ENCODE data around the gene KPNA2. TPM values are rescaled to one million over a fixed set of nuclear protein-coding genes. Genes with fewer than 3 reads are reported as not detected.
"Not testable (repeated sequence)": the region's sequence is repeated elsewhere in the genome, so short reads cannot be mapped to it uniquely, and the experiment has no call there.

KPNA2 gene
- total RNA-seq, 5 donors from 2014 or later (not counting 1 experiment from before 2014, with no cell fraction given), result 10.1 to 58.1 (median 13.9) TPM

- DNase-seq, result no peak
- peaks cover 17 to 19% of the 10 kb centered on the region in 2 donors for H3K27me3 Mint-ChIP-seq
- Histone ChIP-seq H3K4me3 (ENCODE audit: control insufficient read depth in 1 of 2, extremely low read depth in 1 of 2, low read length in 1 of 2) (peak overlapping the region; percentile 50 to 85), H3K36me3 (ENCODE audit: control insufficient read depth in 2 of 2, extremely low read depth in 1 of 2, insufficient read depth in 1 of 2, low read length in 1 of 2) (no peaks in the 10 kb centered on the region), H3K9me3 (no peaks in the 10 kb centered on the region), H3K4me1 (ENCODE audit: control insufficient read depth in 1 of 2, extremely low read depth in 1 of 2, insufficient read depth in 2 of 2, low read length in 2 of 2) (peaks cover 11 to 34% of the 10 kb centered on the region in 2 experiments), H3K27me3 (replicated peaks in 1 of 2; ENCODE audit: control insufficient read depth in 2 of 2, extremely low read depth in 1 of 2, insufficient read depth in 2 of 2, low read length in 1 of 2) (peaks cover 5 to 23% of the 10 kb centered on the region in 2 experiments), H3K27ac (ENCODE audit: low read length) (no peak overlapping the region)
- POLR2A ChIA-PET, result no interaction called here
- CTCF ChIA-PET, result interaction anchor here in 1 of 2 donors (0.6 kb wide), 1 partner anchor 737 kb away, joined by 9 read pairs; no protein-coding TSS in a partner anchor
- no peaks in the 10 kb centered on the region for H3K9me3 Mint-ChIP-seq
- ATAC-seq (replicated peaks in 1 of 4), result no peak
- peak overlapping the region; percentile 78 to 95 (median 80) for H3K4me3 Mint-ChIP-seq
- H3K27ac Mint-ChIP-seq, result no peak overlapping the region
- WGBS (ENCODE audit: insufficient coverage), result no CpG with 5 or more reads among the region's 9 CpGs
- H3K4me1 Mint-ChIP-seq, result peaks cover 25 to 35% (median 33%) of the 10 kb centered on the region in 3 donors
- no peaks in the 10 kb centered on the region for H3K36me3 Mint-ChIP-seq
Observed at GRCh38 chr17:67994817-67995569, 40.5 kb upstream of the KPNA2 start.

- peak overlapping the region; percentile 50 to 85 for H3K4me3 ChIP-seq (ENCODE audit: control insufficient read depth in 1 of 2, extremely low read depth in 1 of 2, low read length in 1 of 2)
Observed at GRCh38 chr17:67995570-67996263, 39.8 kb upstream of the KPNA2 start.

GRCh38 chr17:67996301-67997171 is 39.0 kb upstream of the KPNA2 start, which contains the start of gene C17orf58:
Gene C17orf58, minus strand, starts transcription at chr17:67996469. Its CDS starts 271 bp downstream, at chr17:67996198.
- WGBS (ENCODE audit: insufficient coverage), result 32% methylated on average over 17 of the region's 25 CpGs
- DNase-seq; ATAC-seq (replicated peaks in 1 of 4): not testable (repeated sequence)

More at GRCh38 chr17:67995570-67996263, 39.8 kb upstream of the KPNA2 start:
- H3K36me3 Mint-ChIP-seq, result no peaks in the 10 kb centered on the region
- peaks cover 25 to 35% (median 33%) of the 10 kb centered on the region in 3 donors for H3K4me1 Mint-ChIP-seq
- H3K4me3 Mint-ChIP-seq, result peak overlapping the region; percentile 78 to 95 (median 80)
- no peaks in the 10 kb centered on the region for H3K9me3 ChIP-seq
- POLR2A ChIA-PET, result no interaction called here
- H3K9me3 Mint-ChIP-seq, result no peaks in the 10 kb centered on the region
- peaks cover 5 to 23% of the 10 kb centered on the region in 2 experiments for H3K27me3 ChIP-seq (replicated peaks in 1 of 2; ENCODE audit: control insufficient read depth in 2 of 2, extremely low read depth in 1 of 2, insufficient read depth in 2 of 2, low read length in 1 of 2)
- no peak overlapping the region for H3K27ac Mint-ChIP-seq
- DNase-seq (peak in 8 of 35 experiments; percentile 6 to 32 (median 16)), ATAC-seq (replicated peaks in 1 of 4) (peak in 3 of 4 experiments; percentile 7 to 9 (median 8))
- H3K27ac ChIP-seq (ENCODE audit: low read length), result no peak overlapping the region
- peaks cover 11 to 34% of the 10 kb centered on the region in 2 experiments for H3K4me1 ChIP-seq (ENCODE audit: control insufficient read depth in 1 of 2, extremely low read depth in 1 of 2, insufficient read depth in 2 of 2, low read length in 2 of 2)
- CTCF ChIA-PET, result no interaction called here
- no peaks in the 10 kb centered on the region for H3K36me3 ChIP-seq (ENCODE audit: control insufficient read depth in 2 of 2, extremely low read depth in 1 of 2, insufficient read depth in 1 of 2, low read length in 1 of 2)
- peaks cover 17 to 19% of the 10 kb centered on the region in 2 donors for H3K27me3 Mint-ChIP-seq
- 2% methylated on average over 37 of the region's 43 CpGs for whole genome bisulfite sequencing (ENCODE audit: insufficient coverage)

GRCh38 chr17:67998466-67998865 is 37.1 kb upstream of the KPNA2 start:
- no peaks in the 10 kb centered on the region for H3K9me3 Mint-ChIP-seq
- CTCF ChIA-PET, result interaction anchor here (0.6 to 0.7 kb wide), 3 partner anchors 34 to 499 kb away, joined by 4 to 5 read pairs (median 4); no protein-coding TSS in a partner anchor
- 93% methylated on average over 2 of the region's 2 CpGs for WGBS (ENCODE audit: insufficient coverage)

More at GRCh38 chr17:67996301-67997171, 39.0 kb upstream of the KPNA2 start, which contains the start of gene C17orf58:
- Histone ChIP-seq H3K4me3 (ENCODE audit: control insufficient read depth in 1 of 2, extremely low read depth in 1 of 2, low read length in 1 of 2) (peak within 1 kb of the TSS; percentile 50 to 85), H3K27me3 (replicated peaks in 1 of 2; ENCODE audit: control insufficient read depth in 2 of 2, extremely low read depth in 1 of 2, insufficient read depth in 2 of 2, low read length in 1 of 2) (peaks cover 5 to 23% of the 10 kb centered on the region in 2 experiments), H3K4me1 (ENCODE audit: control insufficient read depth in 1 of 2, extremely low read depth in 1 of 2, insufficient read depth in 2 of 2, low read length in 2 of 2) (peaks cover 11 to 34% of the 10 kb centered on the region in 2 experiments)
- POLR2A ChIA-PET, result interaction anchor here in 1 of 2 donors (0.6 kb wide), 1 partner anchor 40 kb away, joined by 3 read pairs; no protein-coding TSS in a partner anchor
- peak within 1 kb of the TSS; percentile 78 to 95 (median 80) for H3K4me3 Mint-ChIP-seq
- H3K36me3 ChIP-seq (ENCODE audit: control insufficient read depth in 2 of 2, extremely low read depth in 1 of 2, insufficient read depth in 1 of 2, low read length in 1 of 2); H3K36me3 Mint-ChIP-seq; CTCF ChIA-PET; H3K27ac Mint-ChIP-seq; H3K9me3 ChIP-seq; H3K27ac ChIP-seq (ENCODE audit: low read length); H3K9me3 Mint-ChIP-seq: not testable (repeated sequence)
- peaks cover 17 to 19% of the 10 kb centered on the region in 2 donors for H3K27me3 Mint-ChIP-seq
- peaks cover 25 to 35% (median 33%) of the 10 kb centered on the region in 3 donors for H3K4me1 Mint-ChIP-seq

GRCh38 chr17:67999291-67999911 is 36.1 kb upstream of the KPNA2 start:
- Histone ChIP-seq H3K27me3 (replicated peaks in 1 of 2; ENCODE audit: control insufficient read depth in 2 of 2, extremely low read depth in 1 of 2, insufficient read depth in 2 of 2, low read length in 1 of 2) (peaks cover 5 to 18% of the 10 kb centered on the region in 2 experiments), H3K27ac (ENCODE audit: low read length) (no peak overlapping the region), H3K4me1 (ENCODE audit: control insufficient read depth in 1 of 2, extremely low read depth in 1 of 2, insufficient read depth in 2 of 2, low read length in 2 of 2) (peaks cover 11 to 23% of the 10 kb centered on the region in 2 experiments), H3K4me3 (ENCODE audit: control insufficient read depth in 1 of 2, extremely low read depth in 1 of 2, low read length in 1 of 2) (no peak overlapping the region), H3K9me3 (no peaks in the 10 kb centered on the region), H3K36me3 (ENCODE audit: control insufficient read depth in 2 of 2, extremely low read depth in 1 of 2, insufficient read depth in 1 of 2, low read length in 1 of 2) (no peaks in the 10 kb centered on the region)
- Mint-ChIP-seq H3K27ac (no peak overlapping the region), H3K4me1 (peaks cover 20 to 23% (median 21%) of the 10 kb centered on the region in 3 donors), H3K9me3 (no peaks in the 10 kb centered on the region), H3K27me3 (peaks cover 17 to 19% of the 10 kb centered on the region in 2 donors), H3K36me3 (no peaks in the 10 kb centered on the region), H3K4me3 (no peak overlapping the region)
- no peak for ATAC-seq (replicated peaks in 1 of 4)
- WGBS (ENCODE audit: insufficient coverage), result no CpG with 5 or more reads among the region's 3 CpGs
- DNase-seq, result no peak
- ChIA-PET POLR2A (interaction anchor here in 1 of 2 donors (0.7 kb wide), 1 partner anchor 112 kb away, joined by 6 read pairs; no protein-coding TSS in a partner anchor), CTCF (no interaction called here)

More at GRCh38 chr17:67998466-67998865, 37.1 kb upstream of the KPNA2 start:
- Histone ChIP-seq H3K36me3 (ENCODE audit: control insufficient read depth in 2 of 2, extremely low read depth in 1 of 2, insufficient read depth in 1 of 2, low read length in 1 of 2) (no peaks in the 10 kb centered on the region), H3K4me1 (ENCODE audit: control insufficient read depth in 1 of 2, extremely low read depth in 1 of 2, insufficient read depth in 2 of 2, low read length in 2 of 2) (peaks cover 11 to 27% of the 10 kb centered on the region in 2 experiments), H3K9me3 (no peaks in the 10 kb centered on the region), H3K4me3 (ENCODE audit: control insufficient read depth in 1 of 2, extremely low read depth in 1 of 2, low read length in 1 of 2) (no peak overlapping the region), H3K27me3 (replicated peaks in 1 of 2; ENCODE audit: control insufficient read depth in 2 of 2, extremely low read depth in 1 of 2, insufficient read depth in 2 of 2, low read length in 1 of 2) (peaks cover 5 to 23% of the 10 kb centered on the region in 2 experiments), H3K27ac (ENCODE audit: low read length) (no peak overlapping the region)
- no peaks in the 10 kb centered on the region for H3K36me3 Mint-ChIP-seq
- peaks cover 17 to 19% of the 10 kb centered on the region in 2 donors for H3K27me3 Mint-ChIP-seq
- ATAC-seq (replicated peaks in 1 of 4) (peak in 1 of 4 experiments; percentile 52), DNase-seq (no peak)
- H3K4me1 Mint-ChIP-seq, result peaks cover 20 to 29% (median 26%) of the 10 kb centered on the region in 3 donors
- no peak overlapping the region for H3K27ac Mint-ChIP-seq
- POLR2A ChIA-PET, result interaction anchor here in 1 of 2 donors (0.5 kb wide), 1 partner anchor 127 kb away, joined by 4 read pairs; no protein-coding TSS in a partner anchor
- no peak overlapping the region for H3K4me3 Mint-ChIP-seq
